T-helper 1 cell treated with Interleukin-12 subunit alpha and Interleukin-12 subunit beta and Interleukin-4 antibody, amounts not matched to agents 30 μg/mL and 1 μg/mL, for 36 hours (primary cell): ENCODE results near the gene APLP2.

Source experiments
- H3K27ac Mint-ChIP-seq: one replicate; pipeline ENCODE4 v1.8.0; 2021; ENCODE audit warnings: mild to moderate bottlenecking, mixed read lengths
- H3K27me3 Mint-ChIP-seq: one replicate; pipeline ENCODE4 v1.8.0; 2021; ENCODE audit warnings: low read depth, mixed read lengths
- H3K36me3 Mint-ChIP-seq: one replicate; pipeline ENCODE4 v1.8.0; 2021; ENCODE audit warnings: low read depth, mixed read lengths
- H3K4me1 Mint-ChIP-seq: one replicate; pipeline ENCODE4 v1.8.0; 2021; ENCODE audit warnings: low read depth, mixed read lengths
- H3K4me3 Mint-ChIP-seq: one replicate; pipeline ENCODE4 v1.8.0; 2021; ENCODE audit warnings: mild to moderate bottlenecking, moderate library complexity, mixed read lengths
- H3K9me3 Mint-ChIP-seq: one replicate; pipeline ENCODE4 v1.8.0; 2021; ENCODE audit warnings: mixed read lengths

Gene APLP2

GRCh38 chr11:130068986-130069658 is 572 bp upstream of the APLP2 start:
- H3K36me3 Mint-ChIP-seq, result peaks cover 4% of the 10 kb centered on the region
- H3K9me3 Mint-ChIP-seq, result no peaks in the 10 kb centered on the region
- peaks cover 16% of the 10 kb centered on the region for H3K4me1 Mint-ChIP-seq
- peaks cover 41% of the 10 kb centered on the region for H3K27me3 Mint-ChIP-seq
- peak overlapping the region; percentile 78 for H3K27ac Mint-ChIP-seq
- peak overlapping the region; percentile 91 for H3K4me3 Mint-ChIP-seq

- Mint-ChIP-seq H3K9me3 (no peaks in the 10 kb centered on the region), H3K4me3 (peak overlapping the region; percentile 92), H3K27me3 (peaks cover 32% of the 10 kb centered on the region), H3K27ac (no peak overlapping the region), H3K4me1 (peaks cover 16% of the 10 kb centered on the region), H3K36me3 (peaks cover 4% of the 10 kb centered on the region)
These were observed 583 bp downstream of the APLP2 start for GRCh38 chr11:130070109-130070845.

GRCh38 chr11:130070846-130071200 is 1.1 kb downstream of the APLP2 start:
- Mint-ChIP-seq H3K4me3 (peak overlapping the region; percentile 81), H3K4me1 (peaks cover 16% of the 10 kb centered on the region), H3K27ac (peak overlapping the region; percentile 32), H3K36me3 (peaks cover 4% of the 10 kb centered on the region), H3K27me3 (peaks cover 32% of the 10 kb centered on the region), H3K9me3 (no peaks in the 10 kb centered on the region)

GRCh38 chr11:130071211-130071712 is 1.6 kb downstream of the APLP2 start:
- Mint-ChIP-seq H3K27me3 (peaks cover 32% of the 10 kb centered on the region), H3K36me3 (peaks cover 4% of the 10 kb centered on the region), H3K4me3 (peak overlapping the region; percentile 81), H3K27ac (peak overlapping the region; percentile 32), H3K4me1 (peaks cover 16% of the 10 kb centered on the region), H3K9me3 (no peaks in the 10 kb centered on the region)

GRCh38 chr11:130074736-130075135 is 5.0 kb downstream of the APLP2 start:
- H3K27ac Mint-ChIP-seq, result no peak overlapping the region
- no peak overlapping the region for H3K4me3 Mint-ChIP-seq
- no peaks in the 10 kb centered on the region for H3K9me3 Mint-ChIP-seq
- peaks cover 8% of the 10 kb centered on the region for H3K4me1 Mint-ChIP-seq
- H3K27me3 Mint-ChIP-seq, result peaks cover 21% of the 10 kb centered on the region
- peaks cover 4% of the 10 kb centered on the region for H3K36me3 Mint-ChIP-seq

- Mint-ChIP-seq H3K4me1 (no peaks in the 10 kb centered on the region), H3K27me3 (peaks cover 7% of the 10 kb centered on the region), H3K4me3 (no peak overlapping the region), H3K9me3 (no peaks in the 10 kb centered on the region), H3K27ac (no peak overlapping the region), H3K36me3 (no peaks in the 10 kb centered on the region)
These were observed 7.2 kb downstream of the APLP2 start for GRCh38 chr11:130076778-130077481.

GRCh38 chr11:130077671-130078070 is 8.0 kb downstream of the APLP2 start:
- no peak overlapping the region for H3K4me3 Mint-ChIP-seq
- no peaks in the 10 kb centered on the region for H3K4me1 Mint-ChIP-seq
- H3K27ac Mint-ChIP-seq, result no peak overlapping the region
- no peaks in the 10 kb centered on the region for H3K27me3 Mint-ChIP-seq
- no peaks in the 10 kb centered on the region for H3K36me3 Mint-ChIP-seq
- no peaks in the 10 kb centered on the region for H3K9me3 Mint-ChIP-seq

- H3K36me3 Mint-ChIP-seq, result no peaks in the 10 kb centered on the region
- no peaks in the 10 kb centered on the region for H3K4me1 Mint-ChIP-seq
- H3K27ac Mint-ChIP-seq, result no peak overlapping the region
These were observed 8.4 kb downstream of the APLP2 start for GRCh38 chr11:130078080-130078479.

GRCh38 chr11:130085671-130086290 is 16.1 kb downstream of the APLP2 start:
- no peaks in the 10 kb centered on the region for H3K36me3 Mint-ChIP-seq
- H3K9me3 Mint-ChIP-seq, result no peaks in the 10 kb centered on the region
- H3K27me3 Mint-ChIP-seq, result peaks cover 16% of the 10 kb centered on the region
- no peak overlapping the region for H3K27ac Mint-ChIP-seq
- H3K4me3 Mint-ChIP-seq, result no peak overlapping the region
- peaks cover 2% of the 10 kb centered on the region for H3K4me1 Mint-ChIP-seq

More at GRCh38 chr11:130078080-130078479, 8.4 kb downstream of the APLP2 start:
- Mint-ChIP-seq H3K27me3 (no peaks in the 10 kb centered on the region), H3K9me3 (no peaks in the 10 kb centered on the region), H3K4me3 (no peak overlapping the region)

GRCh38 chr11:130086669-130087068 is 17.0 kb downstream of the APLP2 start:
- H3K36me3 Mint-ChIP-seq, result no peaks in the 10 kb centered on the region
- no peak overlapping the region for H3K4me3 Mint-ChIP-seq
- H3K27me3 Mint-ChIP-seq, result peaks cover 16% of the 10 kb centered on the region
- no peaks in the 10 kb centered on the region for H3K9me3 Mint-ChIP-seq
- H3K27ac Mint-ChIP-seq, result no peak overlapping the region
- H3K4me1 Mint-ChIP-seq, result peaks cover 2% of the 10 kb centered on the region

GRCh38 chr11:130087294-130087926 is 17.7 kb downstream of the APLP2 start:
- Mint-ChIP-seq H3K4me1 (peaks cover 2% of the 10 kb centered on the region), H3K27ac (no peak overlapping the region), H3K27me3 (peaks cover 16% of the 10 kb centered on the region), H3K4me3 (no peak overlapping the region), H3K9me3 (no peaks in the 10 kb centered on the region), H3K36me3 (no peaks in the 10 kb centered on the region)

GRCh38 chr11:130088217-130088616 is 18.5 kb downstream of the APLP2 start:
- peaks cover 2% of the 10 kb centered on the region for H3K4me1 Mint-ChIP-seq
- H3K4me3 Mint-ChIP-seq, result no peak overlapping the region
- peaks cover 16% of the 10 kb centered on the region for H3K27me3 Mint-ChIP-seq
- H3K27ac Mint-ChIP-seq, result no peak overlapping the region
- no peaks in the 10 kb centered on the region for H3K36me3 Mint-ChIP-seq
- H3K9me3 Mint-ChIP-seq, result no peaks in the 10 kb centered on the region

GRCh38 chr11:130088919-130089673 is 19.4 kb downstream of the APLP2 start:
- H3K4me1 Mint-ChIP-seq, result peaks cover 2% of the 10 kb centered on the region
- H3K27ac Mint-ChIP-seq, result no peak overlapping the region
- H3K9me3 Mint-ChIP-seq, result no peaks in the 10 kb centered on the region
- H3K4me3 Mint-ChIP-seq, result no peak overlapping the region
- H3K27me3 Mint-ChIP-seq, result peaks cover 16% of the 10 kb centered on the region
- no peaks in the 10 kb centered on the region for H3K36me3 Mint-ChIP-seq
